Limb (tissue), 2 donors: ENCODE results near the gene EEPD1.
"Not testable (repeated sequence)": the region's sequence is repeated elsewhere in the genome, so short reads cannot be mapped to it uniquely, and the experiment has no call there.

ENCODE experiments used
- DNase-seq, 2 donors: peaks; one replicate each; pipeline ENCODE4 v3.0.0-alpha.2; 2016; ENCODE audit errors: extremely low spot score in 2 of 2

EEPD1 gene

DNA sequence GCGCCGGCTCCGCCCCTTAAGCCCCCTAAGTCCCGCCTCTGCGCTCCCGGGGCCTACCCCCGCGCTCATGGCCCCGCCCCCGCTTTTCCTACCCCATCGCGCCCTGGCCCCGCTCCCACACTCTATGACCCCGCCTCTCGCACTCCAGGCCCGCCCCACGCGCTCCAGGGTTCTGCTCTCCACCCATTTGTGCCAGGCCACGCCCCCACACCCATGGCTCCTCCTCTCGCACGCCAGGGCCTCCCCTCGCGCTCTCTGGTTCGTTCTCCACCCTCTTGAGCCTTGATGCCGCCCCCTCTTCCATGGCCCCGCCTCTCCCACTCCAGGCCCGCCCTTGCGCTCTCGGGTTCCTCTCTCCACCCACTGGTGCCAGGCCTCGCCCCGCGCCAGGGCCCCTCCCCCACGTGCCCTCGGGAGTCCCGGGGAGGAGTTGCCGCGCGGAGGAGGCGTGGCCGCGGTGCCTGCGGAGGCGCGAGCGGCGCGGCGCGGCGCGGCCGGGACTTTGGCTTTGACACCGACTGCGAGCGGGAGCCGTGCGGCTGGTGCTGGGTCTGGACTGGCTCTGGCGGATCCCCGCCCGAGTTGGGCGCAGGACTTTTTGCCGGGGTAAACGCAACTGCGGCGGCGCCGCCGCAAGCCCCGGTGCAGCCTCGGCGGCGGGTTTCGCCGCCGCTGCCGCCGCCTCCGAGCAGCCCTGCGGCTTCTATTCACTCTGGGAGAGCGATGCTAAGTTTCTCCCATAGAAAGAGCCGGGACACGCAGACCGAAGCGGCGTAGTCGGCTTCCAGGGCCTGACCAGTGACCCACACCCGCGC lies at the start of gene EEPD1:
Gene EEPD1 (plus strand): TSS at position 499 of the 815 bp plus-strand sequence. CDS start 1,071 bp downstream, outside the sequence.
- peak; percentile 97 to 100 for DNase-seq

DNA sequence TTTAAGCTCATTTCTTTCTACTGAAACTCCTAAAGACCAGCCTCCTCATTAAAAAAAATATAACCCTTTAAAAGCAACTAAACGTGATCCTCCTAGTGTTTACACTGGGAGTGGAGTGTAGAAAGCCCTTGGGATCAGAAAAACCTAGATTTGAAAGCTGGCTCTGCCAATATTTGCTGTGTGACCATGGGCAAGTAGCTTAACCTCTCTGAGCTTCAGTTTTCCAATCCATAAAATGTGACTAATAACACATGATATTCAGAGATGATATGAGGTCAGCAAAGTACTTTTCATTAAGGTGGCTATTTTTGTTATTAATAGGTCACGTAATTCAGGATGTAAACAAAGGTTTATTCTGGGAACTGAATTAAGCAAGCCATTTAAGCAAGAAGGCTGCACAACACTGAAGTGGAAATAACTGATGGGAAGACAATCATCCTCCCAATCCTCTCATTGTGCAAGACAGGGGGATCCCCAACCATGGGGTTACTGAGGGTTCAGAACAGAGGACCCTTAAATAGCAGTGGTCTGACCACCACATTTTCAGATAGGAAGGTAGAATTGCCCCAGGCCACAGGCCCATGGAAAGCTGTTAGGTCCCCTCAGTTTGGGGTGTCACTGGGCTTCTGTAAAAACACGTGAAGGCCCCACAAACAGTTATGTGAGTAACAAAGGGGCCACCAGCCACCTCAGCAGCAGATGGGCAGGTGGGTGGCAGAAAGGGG lies 49.1 kb upstream of the EEPD1 start:
- DNase-seq, result no peak

DNA sequence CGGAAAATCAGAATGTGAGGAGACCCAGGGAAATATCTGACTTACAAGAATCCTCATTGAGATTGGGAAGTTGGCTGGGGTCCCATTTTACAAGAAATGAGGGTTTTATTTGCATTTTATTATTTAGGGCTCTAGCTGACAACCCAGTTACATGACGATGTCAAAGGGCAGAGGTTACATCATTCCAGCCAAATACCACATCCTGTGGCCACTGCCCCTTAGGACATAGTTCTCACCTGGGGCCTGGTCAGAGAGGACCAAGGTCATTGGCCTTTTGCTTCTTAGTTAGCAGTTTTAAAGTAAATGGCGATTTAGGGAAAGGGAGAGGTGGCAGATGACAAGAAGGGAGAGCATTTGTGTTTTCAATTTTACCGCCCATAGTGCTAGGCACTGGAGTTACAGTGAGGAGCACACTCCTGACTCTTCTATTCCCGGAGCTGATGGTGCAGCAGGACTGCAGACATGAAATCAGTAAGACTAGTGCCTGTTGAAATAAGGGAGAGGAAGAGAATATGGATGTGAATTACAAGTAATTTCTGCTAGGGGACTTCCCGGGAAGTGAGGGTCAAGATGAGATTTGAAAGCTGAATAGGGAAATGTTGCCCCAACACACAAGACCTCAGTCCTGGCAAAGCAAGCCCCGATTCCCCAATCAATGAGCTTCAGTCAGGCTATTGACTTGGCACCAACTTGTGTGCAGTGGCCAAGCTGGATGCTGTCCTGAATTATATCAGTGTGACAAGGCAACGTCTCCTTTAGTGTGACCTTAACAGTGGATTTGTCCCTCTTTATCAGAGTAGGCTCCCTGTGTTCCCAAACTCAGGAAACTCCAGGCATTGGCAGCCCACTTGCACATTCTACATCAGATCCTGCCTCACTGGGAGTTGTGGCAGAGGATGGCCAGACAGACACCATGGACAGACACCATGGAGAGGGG lies 45.8 kb upstream of the EEPD1 start:
- DNase-seq, result not testable (repeated sequence)

DNA sequence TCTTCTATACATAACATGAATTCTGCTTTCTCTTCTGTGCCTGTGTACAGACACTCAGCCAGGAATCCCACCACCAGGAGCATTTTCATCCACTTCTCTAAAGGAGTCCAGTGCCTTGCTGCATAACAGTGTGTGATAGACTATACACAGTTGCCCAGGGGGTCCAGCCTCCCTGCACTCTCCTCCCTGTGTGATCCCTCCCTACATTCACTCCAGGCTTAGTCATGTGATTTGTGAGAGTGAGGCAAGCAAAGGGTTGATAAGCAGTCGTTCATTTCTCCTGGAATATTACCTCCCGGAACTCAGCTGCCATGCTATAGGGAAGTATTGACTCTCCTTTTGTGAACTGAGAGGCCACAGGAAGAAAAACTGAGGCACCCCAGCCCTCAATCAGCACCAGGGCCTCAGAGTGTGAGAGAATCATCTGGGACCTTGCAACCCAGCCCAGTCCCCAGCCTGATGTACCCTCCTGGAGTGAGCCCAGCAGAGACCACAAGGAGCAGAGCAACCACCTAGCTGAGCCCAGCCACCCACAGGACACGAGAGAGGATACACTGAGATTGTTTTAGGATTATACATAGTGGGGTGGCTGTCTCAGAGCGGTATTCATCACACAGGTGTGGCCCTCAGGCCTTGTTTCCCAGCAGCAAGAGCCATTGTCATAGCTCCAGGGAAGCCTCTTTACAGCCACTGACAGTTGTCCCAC lies 45.0 kb upstream of the EEPD1 start:
- DNase-seq, result no peak

DNA sequence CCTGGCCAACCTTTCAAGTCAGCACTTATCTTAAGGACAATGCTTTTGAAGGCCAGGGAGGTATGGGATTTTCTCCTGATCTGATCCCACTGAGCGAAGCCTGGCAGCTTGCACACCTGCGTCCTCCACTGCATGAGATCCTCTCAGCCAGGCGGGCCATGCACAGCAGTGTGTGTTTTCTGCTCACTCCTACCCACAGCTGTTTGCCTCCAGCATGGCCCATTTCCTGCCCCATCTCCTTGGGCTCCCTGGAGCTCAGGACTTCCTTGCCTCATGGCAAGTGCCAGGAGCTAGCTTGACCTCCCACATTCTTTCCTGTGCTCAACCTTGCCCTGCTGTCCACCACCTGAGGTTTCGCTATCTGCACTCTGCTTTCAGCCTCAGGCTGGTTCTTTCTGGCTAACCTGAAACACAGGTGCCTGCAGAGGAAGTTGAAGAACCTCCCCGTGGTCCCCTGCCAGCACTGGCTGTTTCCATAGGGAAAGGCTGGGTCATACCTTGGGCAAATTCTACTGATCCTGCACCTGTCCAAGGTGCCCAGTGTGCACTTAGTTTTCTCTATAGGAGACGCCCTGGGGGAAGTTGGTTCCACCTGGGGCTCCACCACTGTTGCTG lies 43.9 kb upstream of the EEPD1 start:
- DNase-seq, result no peak

GRCh38 chr7:36110584-36110983 lies 42.5 kb upstream of the EEPD1 start:
- no peak for DNase-seq

- no peak for DNase-seq
Measured at GRCh38 chr7:36112969-36113368, 40.1 kb upstream of the EEPD1 start.

- no peak for DNase-seq
Measured at GRCh38 chr7:36114355-36114754, 38.7 kb upstream of the EEPD1 start.

- peak in 1 of 2 donors; percentile 55 for DNase-seq
Measured at GRCh38 chr7:36115448-36116321, 37.4 kb upstream of the EEPD1 start.

DNA sequence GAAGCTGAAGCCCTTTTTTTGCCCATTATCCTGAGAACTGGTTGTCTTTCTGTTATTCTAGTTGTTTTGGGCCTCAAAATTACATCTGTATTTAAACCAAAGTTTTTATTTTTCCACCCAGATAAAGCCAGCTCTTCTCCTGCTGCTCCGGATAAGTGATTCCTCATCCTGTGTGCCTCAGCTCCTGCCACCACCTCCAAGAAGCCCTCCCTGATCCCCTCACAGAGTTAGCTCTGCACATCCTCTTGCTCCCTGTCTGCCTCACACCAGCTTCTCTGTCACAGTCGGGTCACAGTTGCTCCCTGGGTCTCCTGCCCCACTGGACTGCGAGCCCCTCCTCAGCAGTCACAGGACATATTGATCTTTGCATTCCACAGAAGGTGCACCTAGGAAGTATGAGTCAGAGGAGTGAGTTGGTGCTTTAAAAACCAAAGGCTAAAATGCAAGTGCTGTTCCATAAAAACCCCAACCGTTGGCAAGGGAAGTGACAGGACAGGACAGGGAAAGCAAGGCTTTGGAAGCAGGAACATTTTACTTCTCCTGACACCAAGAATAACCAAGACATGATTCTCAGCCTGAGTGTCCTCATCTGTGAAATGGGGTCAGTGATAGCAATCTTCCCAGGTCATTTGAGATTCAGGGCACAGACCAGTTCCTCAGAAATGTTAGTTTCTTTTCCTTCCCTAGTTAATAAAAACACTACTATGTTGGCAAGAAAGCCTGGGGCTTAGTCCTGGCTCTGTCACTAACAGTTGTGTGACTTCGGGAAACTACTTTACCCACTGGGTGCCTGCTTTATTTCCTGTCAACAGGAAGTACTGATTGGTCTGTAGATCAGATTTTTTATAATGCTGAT lies 36.5 kb upstream of the EEPD1 start:
- no peak for DNase-seq

- no peak for DNase-seq
Measured at GRCh38 chr7:36117203-36117840, 35.7 kb upstream of the EEPD1 start.

DNA sequence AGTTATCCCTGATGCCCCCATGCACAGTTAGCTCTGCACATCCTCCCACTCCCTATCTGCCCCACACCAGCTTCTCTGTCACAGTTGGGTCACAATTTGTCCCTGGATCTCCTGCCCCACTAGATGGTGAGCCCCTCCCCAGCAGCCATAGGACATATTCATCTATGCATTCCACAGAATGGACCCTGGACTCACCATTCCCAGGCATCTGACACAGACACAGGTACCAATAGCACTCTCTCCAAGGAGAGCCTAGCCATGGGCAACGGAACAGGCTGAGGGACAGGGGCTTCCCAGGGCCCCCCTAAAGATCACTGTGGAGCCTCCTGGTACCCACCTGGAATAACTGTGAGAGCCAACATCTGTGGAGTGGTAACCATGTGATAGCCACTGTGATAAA lies 34.7 kb upstream of the EEPD1 start:
- DNase-seq, result no peak

- peak in 1 of 2 donors; percentile 51 for DNase-seq
Measured at GRCh38 chr7:36119005-36119706, 33.9 kb upstream of the EEPD1 start.

- not testable (repeated sequence) for DNase-seq
Measured at GRCh38 chr7:36119983-36120646, 32.9 kb upstream of the EEPD1 start.

GRCh38 chr7:36125630-36126029 lies 27.4 kb upstream of the EEPD1 start:
- DNase-seq, result not testable (repeated sequence)

GRCh38 chr7:36127075-36127740 lies 25.8 kb upstream of the EEPD1 start:
- no peak for DNase-seq
